PFSK-1 (cell line): ENCODE data around the gene XPO6.

Experiments used
- POLR2AphosphoS5 ChIP-seq: IDR thresholded peaks from 2 replicates; pipeline ENCODE4 v1.6.1; 2012; ENCODE audit warnings: low read depth, mild to moderate bottlenecking, control low read depth, low read length, moderate library complexity
- REST ChIP-seq, 2 experiments: IDR thresholded peaks; 2 replicates each; pipeline versions ENCODE4 v1.6.1 to v1.8.0; 2011 to 2012; ENCODE audit warnings: low read depth in 2 of 2, low read length in 2 of 2, control low read depth in 1 of 2, inconsistent platforms in 1 of 2, mild to moderate bottlenecking in 1 of 2, moderate library complexity in 1 of 2; ENCODE audit not compliant: insufficient read depth in 1 of 2
- SIN3A ChIP-seq: IDR thresholded peaks from 2 replicates; pipeline ENCODE4 v1.6.1; 2012; ENCODE audit warnings: mild to moderate bottlenecking, low read length, moderate library complexity, borderline replicate concordance; ENCODE audit not compliant: insufficient read depth
- TAF1 ChIP-seq: IDR thresholded peaks from 2 replicates; pipeline ENCODE4 v1.6.1; 2012; ENCODE audit warnings: low read length, control low read depth, borderline replicate concordance; ENCODE audit not compliant: insufficient read depth

- TF ChIP-seq POLR2AphosphoS5 (no peak), SIN3A (no peak), REST (IDR thresholded peaks at IDR 0.05; ENCODE audit: insufficient read depth in 1 of 2, low read depth in 2 of 2, low read length in 2 of 2) (no peak), TAF1 (no peak)
Observed at GRCh38 chr16:28259781-28260150, 48.0 kb upstream of the XPO6 start.
